Left ventricle myocardium inferior (tissue), 1 donor: ENCODE data around the gene UBE2R2. TPM values are rescaled to one million over a fixed set of nuclear protein-coding genes. Genes with fewer than 3 reads are reported as not detected.

Experiments used
- DNase-seq: peaks from one replicate; pipeline ENCODE4 v3.0.0-alpha.2; 2020
- H3K27ac ChIP-seq: fragments of 200-600 bp; replicated peaks from 2 replicates; pipeline ENCODE4 v1.8.0; 2021
- H3K27me3 ChIP-seq: fragments of 200-600 bp; 2 replicates; pipeline ENCODE4 v1.8.0; 2021; ENCODE audit warnings: low read depth
- H3K36me3 ChIP-seq: fragments of 200-600 bp; 2 replicates; pipeline ENCODE4 v1.8.0; 2021
- H3K4me1 ChIP-seq: fragments of 200-600 bp; 2 replicates; pipeline ENCODE4 v1.8.0; 2021
- H3K4me3 ChIP-seq: fragments of 200-600 bp; 2 replicates; pipeline ENCODE4 v1.8.0; 2021; ENCODE audit warnings: mild to moderate bottlenecking, moderate library complexity
- H3K9me3 ChIP-seq: fragments of 200-600 bp; replicated peaks from 2 replicates; pipeline ENCODE4 v1.8.0; 2021
- CTCF ChIP-seq: fragments of 200-600 bp; IDR thresholded peaks from 2 replicates; pipeline ENCODE4 v1.8.0; 2021; ENCODE audit warnings: antibody characterized with exemption, mild to moderate bottlenecking, borderline replicate concordance
- intact Hi-C: fragments of 100-400 bp; cut with micrococcal nuclease; formaldehyde crosslinking; loops from one replicate; pipeline ENCODE4 v1.11.0; 2022
- total RNA-seq: library from RNA; stranded (reverse); fragmentation: NEBNext Ultra II Directional; extraction: Animal tissue kit (Norgen Biotek cat#: 25700); gene quantifications from one replicate; pipeline ENCODE4 v1.2.1, GENCODE V29; 2021
- donor health status: DM: no; HTN: yes; CAD: no; lungs with severe emphysema.

Gene UBE2R2
- total RNA-seq, 1 donor from 2014 or later: 40.6 TPM

DNA sequence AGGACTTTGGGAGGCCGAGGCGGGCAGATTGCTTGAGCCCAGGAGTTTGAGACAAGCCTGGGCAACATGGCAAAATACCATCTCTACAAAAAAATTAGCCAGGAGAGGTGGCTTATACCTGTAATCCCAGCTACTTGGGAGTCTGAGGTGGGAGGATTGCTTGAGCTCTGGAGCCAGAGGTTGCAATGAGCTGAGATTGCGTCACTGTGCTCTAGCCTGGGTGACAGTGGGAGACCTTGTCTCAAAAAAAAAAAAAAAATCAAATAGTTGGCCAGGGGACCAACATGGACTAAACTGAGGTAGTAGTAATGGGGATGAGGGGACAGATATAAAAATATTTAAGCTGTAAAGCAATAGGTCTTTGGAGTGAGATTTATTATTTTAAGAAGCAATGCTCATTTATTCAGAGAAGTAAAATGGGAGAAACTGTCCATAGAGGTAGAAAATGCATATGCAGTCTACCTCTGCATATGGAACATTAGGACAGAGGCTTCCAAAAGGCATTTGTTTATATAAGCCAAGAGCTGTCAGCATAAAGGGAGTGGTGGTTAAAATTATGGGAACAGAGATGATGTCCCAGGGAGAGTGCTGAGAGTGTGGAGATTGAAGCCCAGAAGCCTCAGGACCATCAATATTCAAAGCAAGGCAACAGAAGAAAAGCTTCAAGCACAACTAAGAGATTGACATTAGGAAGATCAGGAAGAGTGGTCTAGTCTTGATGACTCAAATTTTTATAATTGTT lies 98.1 kb downstream of the UBE2R2 start:
- Histone ChIP-seq H3K36me3 (peaks cover 47% of the 10 kb centered on the region), H3K9me3 (no peaks in the 10 kb centered on the region), H3K27ac (no peak overlapping the region), H3K27me3 (no peaks in the 10 kb centered on the region), H3K4me3 (no peak overlapping the region), H3K4me1 (peaks cover 50% of the 10 kb centered on the region)
- intact Hi-C loops: no loop called here
- DNase-seq: no peak
- TF ChIP-seq CTCF: no peak

- intact Hi-C loops: no loop called here
- H3K27me3 ChIP-seq: no peaks in the 10 kb centered on the region
- TF ChIP-seq CTCF: no peak
- peaks cover 56% of the 10 kb centered on the region for H3K4me1 ChIP-seq
- no peaks in the 10 kb centered on the region for H3K9me3 ChIP-seq
- DNase-seq: no peak
- H3K27ac ChIP-seq: peak overlapping the region; percentile 62
- H3K4me3 ChIP-seq: no peak overlapping the region
- peaks cover 51% of the 10 kb centered on the region for H3K36me3 ChIP-seq
Measured at GRCh38 chr9:33917036-33917435, 100.1 kb downstream of the UBE2R2 start.

- no peak overlapping the region for H3K4me3 ChIP-seq
- intact Hi-C loops: no loop called here
- DNase-seq: no peak
- peak overlapping the region; percentile 62 for H3K27ac ChIP-seq
- H3K4me1 ChIP-seq: peaks cover 60% of the 10 kb centered on the region
- no peak for TF ChIP-seq CTCF
- no peaks in the 10 kb centered on the region for H3K9me3 ChIP-seq
- H3K36me3 ChIP-seq: peaks cover 58% of the 10 kb centered on the region
- no peaks in the 10 kb centered on the region for H3K27me3 ChIP-seq
Measured at GRCh38 chr9:33919276-33919897, 102.4 kb downstream of the UBE2R2 start.

DNA sequence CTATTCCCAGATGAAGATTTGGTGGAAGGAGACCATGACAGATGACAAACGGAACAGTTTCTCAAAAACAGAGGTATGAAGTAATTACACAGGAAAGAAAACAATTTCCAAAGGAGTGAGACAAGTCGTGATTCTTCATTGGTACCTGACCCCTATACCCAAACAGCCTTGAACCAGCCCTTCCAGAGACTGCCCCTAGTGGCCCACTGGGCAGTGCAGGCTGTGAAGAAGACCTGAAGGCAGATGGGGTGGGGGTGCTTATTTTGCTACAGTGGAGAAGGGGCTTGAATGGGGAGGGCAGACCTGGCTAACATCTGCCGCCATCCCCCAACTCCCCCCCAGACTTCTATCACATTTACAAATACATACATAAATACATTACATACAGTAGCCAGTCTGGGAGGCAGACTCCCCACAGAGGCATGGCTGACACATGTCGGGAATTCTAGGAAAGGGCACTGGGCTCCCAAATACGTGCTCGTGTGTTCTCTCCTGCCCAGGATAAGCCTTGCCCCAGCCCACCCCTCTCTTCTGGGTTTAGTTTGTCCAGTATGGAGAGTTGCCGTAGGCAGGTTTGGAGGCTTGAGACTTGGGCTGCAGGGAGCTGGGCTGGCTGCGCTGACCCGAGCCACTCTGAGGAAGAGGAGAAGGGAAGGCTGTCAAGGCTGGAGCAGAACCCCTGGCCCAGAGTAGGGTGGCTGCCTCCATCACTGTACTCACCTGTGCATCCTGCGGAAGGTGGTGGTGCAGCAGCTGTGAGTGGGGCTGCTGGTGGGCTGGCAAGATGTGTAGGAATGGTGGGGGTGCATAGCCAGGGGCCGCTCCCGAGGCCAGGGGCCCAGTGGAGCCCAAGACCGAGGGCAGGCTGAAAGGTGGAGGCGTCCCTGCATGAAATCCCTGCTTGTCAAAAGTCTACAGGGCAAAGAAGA lies 105.3 kb downstream of the UBE2R2 start:
- peak overlapping the region; percentile 62 for H3K27ac ChIP-seq
- H3K9me3 ChIP-seq: no peaks in the 10 kb centered on the region
- peak; percentile 58 for TF ChIP-seq CTCF
- no peak overlapping the region for H3K4me3 ChIP-seq
- peaks cover 72% of the 10 kb centered on the region for H3K4me1 ChIP-seq
- no peak for DNase-seq
- H3K27me3 ChIP-seq: no peaks in the 10 kb centered on the region
- H3K36me3 ChIP-seq: peaks cover 63% of the 10 kb centered on the region
- intact Hi-C loops: no loop called here

DNA sequence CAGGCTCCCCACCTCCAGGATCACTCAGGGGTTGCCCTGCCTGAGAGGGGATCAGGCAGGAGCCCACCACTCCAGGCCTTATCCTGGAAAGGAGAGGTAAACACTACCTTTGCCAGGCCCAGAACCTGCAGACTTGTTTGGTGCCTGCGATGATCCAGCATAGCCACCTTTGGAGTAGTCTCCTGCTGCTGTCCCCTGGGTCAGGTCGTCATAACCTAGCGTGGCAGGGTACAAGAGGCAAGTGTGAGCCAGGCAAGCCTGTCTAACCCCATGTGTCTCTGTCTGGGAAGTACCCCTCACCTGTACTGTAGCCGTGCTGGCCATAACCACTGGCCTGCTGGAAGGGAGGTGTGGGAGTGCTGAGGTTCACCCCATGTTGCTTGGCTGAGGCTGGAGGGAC lies 106.1 kb downstream of the UBE2R2 start:
- peaks cover 64% of the 10 kb centered on the region for H3K4me1 ChIP-seq
- no peak for TF ChIP-seq CTCF
- no peak overlapping the region for H3K27ac ChIP-seq
- intact Hi-C loops: no loop called here
- no peak overlapping the region for H3K4me3 ChIP-seq
- no peaks in the 10 kb centered on the region for H3K27me3 ChIP-seq
- peaks cover 63% of the 10 kb centered on the region for H3K36me3 ChIP-seq
- no peaks in the 10 kb centered on the region for H3K9me3 ChIP-seq
- no peak for DNase-seq
